ENCODE results near the gene SMARCB1. TPM values are rescaled to one million over a fixed set of nuclear protein-coding genes. Genes with fewer than 3 reads are reported as not detected.

The SMARCB1 gene
- total and polyA plus RNA-seq, 2 donors (not counting 1 experiment from before 2014, with no cell fraction given) = 179 to 190 TPM

DNA sequence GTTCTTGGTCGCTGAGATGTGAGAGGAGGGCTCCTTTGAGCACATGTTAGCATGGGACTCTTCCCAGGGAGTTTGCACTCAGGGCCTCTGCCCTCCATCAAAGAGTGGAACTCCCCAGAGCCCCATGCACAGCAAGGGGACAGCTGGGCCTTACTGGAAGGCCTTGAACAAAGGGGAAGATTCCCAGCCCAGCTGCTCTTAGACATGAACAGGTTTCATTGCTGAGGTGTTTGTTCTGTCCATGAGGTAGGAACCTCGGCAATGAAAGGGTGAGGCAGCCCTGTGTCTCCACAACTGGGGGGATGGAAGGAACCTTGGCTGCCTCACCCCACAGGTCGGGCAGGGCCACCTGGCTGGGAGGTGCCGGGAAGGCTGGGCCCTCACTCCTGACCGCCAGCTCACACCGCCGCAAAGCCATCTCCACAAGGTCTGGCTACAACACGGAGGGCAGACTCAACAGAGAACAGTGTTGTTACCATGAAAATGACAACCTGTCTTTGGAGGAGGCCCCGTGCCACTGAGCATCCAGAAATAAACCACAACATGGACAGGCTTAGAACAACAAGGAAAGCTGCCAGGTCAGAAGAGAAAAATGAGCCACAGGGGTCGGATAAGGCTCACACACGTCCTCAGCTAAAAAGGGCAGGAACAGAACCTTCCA lies 48.8 kb downstream of the SMARCB1 start:
- intact Hi-C loops (cut with micrococcal nuclease) = loop anchor here (10.0 kb wide), 1 partner anchor 599 kb away; no protein-coding TSS in a partner anchor
- Histone ChIP-seq H3K79me2 (ENCODE audit: control insufficient read depth, insufficient read depth, low read length) (peaks cover 35% of the 10 kb centered on the region), H3K9ac (ENCODE audit: low read length) (no peak overlapping the region), H3K4me3 (ENCODE audit: control extremely low read depth in 1 of 5, extremely low read depth in 1 of 5, insufficient read depth in 1 of 5, low read depth in 2 of 5, low read length in 4 of 5) (no peak overlapping the region), H2AFZ (ENCODE audit: insufficient read depth, low read depth, low read length, poor library complexity, severe bottlenecking) (no peak overlapping the region), H3K9me3 (ENCODE audit: control extremely low read depth in 1 of 3, control insufficient read depth in 2 of 3, insufficient read depth in 1 of 3, low read length in 2 of 3) (no peaks in the 10 kb centered on the region), H3K4me2 (replicated peaks; ENCODE audit: low read depth, low read length, poor library complexity, severe bottlenecking) (no peak overlapping the region), H3K27me3 (replicated peaks in 1 of 4; ENCODE audit: control extremely low read depth in 1 of 4, control insufficient read depth in 3 of 4, insufficient read depth in 4 of 4, low read length in 3 of 4) (no peaks in the 10 kb centered on the region), H4K20me1 (ENCODE audit: control insufficient read depth, insufficient read depth, low read length, poor library complexity, severe bottlenecking) (peaks cover 42% of the 10 kb centered on the region), H3K4me1 (ENCODE audit: control insufficient read depth in 2 of 2, insufficient read depth in 2 of 2, low read length in 2 of 2) (peaks cover 31 to 45% of the 10 kb centered on the region in 2 donors), H3K27ac (ENCODE audit: low read length in 2 of 2) (peak overlapping the region; percentile 12 to 98), H3K36me3 (replicated peaks in 1 of 2; ENCODE audit: control extremely low read depth in 1 of 2, control insufficient read depth in 1 of 2, extremely low read depth in 1 of 2, insufficient read depth in 2 of 2, low read length in 1 of 2) (peaks cover 0 to 62% of the 10 kb centered on the region in 2 experiments)
- ChIA-PET CTCF (interaction anchor here (0.7 to 1.5 kb wide), 9 partner anchors 9 to 83 kb away, joined by 3 to 8 read pairs (median 4); no protein-coding TSS in a partner anchor), POLR2A (interaction anchor here (0.7 to 2.4 kb wide), 4 partner anchors 9 to 36 kb away, joined by 3 to 12 read pairs (median 4); no protein-coding TSS in a partner anchor)
- H3K4me1 Mint-ChIP-seq = peaks cover 54% of the 10 kb centered on the region
- DNase-seq = no peak
- ATAC-seq (ENCODE audit: low read depth) = no peak
- peak overlapping the region; percentile 99 for H3K27ac Mint-ChIP-seq
- H3K9me3 Mint-ChIP-seq (ENCODE audit: insufficient read depth) = no peaks in the 10 kb centered on the region
- TF ChIP-seq, protein P1, sequence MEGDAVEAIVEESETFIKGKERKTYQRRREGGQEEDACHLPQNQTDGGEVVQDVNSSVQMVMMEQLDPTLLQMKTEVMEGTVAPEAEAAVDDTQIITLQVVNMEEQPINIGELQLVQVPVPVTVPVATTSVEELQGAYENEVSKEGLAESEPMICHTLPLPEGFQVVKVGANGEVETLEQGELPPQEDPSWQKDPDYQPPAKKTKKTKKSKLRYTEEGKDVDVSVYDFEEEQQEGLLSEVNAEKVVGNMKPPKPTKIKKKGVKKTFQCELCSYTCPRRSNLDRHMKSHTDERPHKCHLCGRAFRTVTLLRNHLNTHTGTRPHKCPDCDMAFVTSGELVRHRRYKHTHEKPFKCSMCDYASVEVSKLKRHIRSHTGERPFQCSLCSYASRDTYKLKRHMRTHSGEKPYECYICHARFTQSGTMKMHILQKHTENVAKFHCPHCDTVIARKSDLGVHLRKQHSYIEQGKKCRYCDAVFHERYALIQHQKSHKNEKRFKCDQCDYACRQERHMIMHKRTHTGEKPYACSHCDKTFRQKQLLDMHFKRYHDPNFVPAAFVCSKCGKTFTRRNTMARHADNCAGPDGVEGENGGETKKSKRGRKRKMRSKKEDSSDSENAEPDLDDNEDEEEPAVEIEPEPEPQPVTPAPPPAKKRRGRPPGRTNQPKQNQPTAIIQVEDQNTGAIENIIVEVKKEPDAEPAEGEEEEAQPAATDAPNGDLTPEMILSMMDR (IDR thresholded peaks at IDR 0.05) = no peak
- TF ChIP-seq EZH2 (IDR thresholded peaks at IDR 0.05; ENCODE audit: borderline replicate concordance, insufficient read depth, low read depth, low read length, poor library complexity, severe bottlenecking) = no peak
- H3K27me3 Mint-ChIP-seq = no peaks in the 10 kb centered on the region
- 97% methylated on average over 8 of the region's 11 CpGs for WGBS (ENCODE audit: insufficient coverage)
- H3K4me3 Mint-ChIP-seq = peak overlapping the region; percentile 89

DNA sequence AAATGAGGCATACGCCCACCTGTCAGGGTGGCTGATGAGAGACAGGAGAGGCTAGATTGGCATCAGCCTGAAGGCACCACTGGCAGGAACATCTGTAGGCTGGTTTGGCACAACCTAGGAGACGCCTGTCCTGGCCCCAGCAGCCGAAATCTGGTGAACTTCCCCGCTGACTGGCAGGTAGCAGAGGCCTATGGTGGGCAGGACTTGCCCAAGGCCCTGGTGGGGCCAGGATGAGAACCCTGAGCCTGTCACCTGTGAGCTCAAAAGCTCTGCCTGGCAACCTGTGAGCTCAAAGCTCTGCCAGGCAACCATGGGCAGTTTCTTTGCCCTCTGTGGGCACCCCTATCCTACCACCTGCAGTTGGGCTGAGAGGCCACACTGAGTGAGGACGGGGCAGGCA lies 49.5 kb downstream of the SMARCB1 start:
- no peak overlapping the region for H3K4me3 ChIP-seq (ENCODE audit: control extremely low read depth in 1 of 5, extremely low read depth in 1 of 5, insufficient read depth in 1 of 5, low read depth in 2 of 5, low read length in 4 of 5)
- H3K4me1 ChIP-seq (ENCODE audit: control insufficient read depth in 2 of 2, insufficient read depth in 2 of 2, low read length in 2 of 2) = peaks cover 31 to 41% of the 10 kb centered on the region in 2 donors
- H3K4me1 Mint-ChIP-seq = peaks cover 57% of the 10 kb centered on the region
- 83% methylated on average over 5 of the region's 5 CpGs for WGBS (ENCODE audit: insufficient coverage)
- intact Hi-C loops (cut with micrococcal nuclease) = loop anchor here (10.0 kb wide), 1 partner anchor 599 kb away; no protein-coding TSS in a partner anchor
- H3K36me3 ChIP-seq (replicated peaks in 1 of 2; ENCODE audit: control extremely low read depth in 1 of 2, control insufficient read depth in 1 of 2, extremely low read depth in 1 of 2, insufficient read depth in 2 of 2, low read length in 1 of 2) = peaks cover 0 to 57% of the 10 kb centered on the region in 2 experiments
- H3K9me3 Mint-ChIP-seq (ENCODE audit: insufficient read depth) = no peaks in the 10 kb centered on the region
- H3K27me3 Mint-ChIP-seq = no peaks in the 10 kb centered on the region
- H3K4me3 Mint-ChIP-seq = peak overlapping the region; percentile 89
- peak overlapping the region; percentile 99 for H3K27ac Mint-ChIP-seq
- H3K27ac ChIP-seq (ENCODE audit: low read length in 2 of 2) = peak overlapping the region; percentile 98
- H3K27me3 ChIP-seq (replicated peaks in 1 of 4; ENCODE audit: control extremely low read depth in 1 of 4, control insufficient read depth in 3 of 4, insufficient read depth in 4 of 4, low read length in 3 of 4) = no peaks in the 10 kb centered on the region
- DNase-seq (peak; percentile 42), ATAC-seq (ENCODE audit: low read depth) (no peak)
- ChIA-PET POLR2A (interaction anchor here (0.7 to 2.4 kb wide), 5 partner anchors 9 to 64 kb away, joined by 3 to 12 read pairs (median 3); partner anchors contain the start of gene MMP11), CTCF (interaction anchor here (0.5 to 1.4 kb wide), 7 partner anchors 9 to 293 kb away, joined by 3 to 8 read pairs (median 4); no protein-coding TSS in a partner anchor)
- H4K20me1 ChIP-seq (ENCODE audit: control insufficient read depth, insufficient read depth, low read length, poor library complexity, severe bottlenecking) = peaks cover 36% of the 10 kb centered on the region
- peaks cover 29% of the 10 kb centered on the region for H3K79me2 ChIP-seq (ENCODE audit: control insufficient read depth, insufficient read depth, low read length)
- H3K4me2 ChIP-seq (replicated peaks; ENCODE audit: low read depth, low read length, poor library complexity, severe bottlenecking) = peak overlapping the region; percentile 93
- H3K9ac ChIP-seq (ENCODE audit: low read length) = no peak overlapping the region
- no peak overlapping the region for H2AFZ ChIP-seq (ENCODE audit: insufficient read depth, low read depth, low read length, poor library complexity, severe bottlenecking)
- no peak for TF ChIP-seq EZH2 (IDR thresholded peaks at IDR 0.05; ENCODE audit: borderline replicate concordance, insufficient read depth, low read depth, low read length, poor library complexity, severe bottlenecking)
- TF ChIP-seq, protein P1 (IDR thresholded peaks at IDR 0.05) = no peak
- H3K9me3 ChIP-seq (ENCODE audit: control extremely low read depth in 1 of 3, control insufficient read depth in 2 of 3, insufficient read depth in 1 of 3, low read length in 2 of 3) = no peaks in the 10 kb centered on the region
